ENCODE measurements around the gene NAT16.

DNA sequence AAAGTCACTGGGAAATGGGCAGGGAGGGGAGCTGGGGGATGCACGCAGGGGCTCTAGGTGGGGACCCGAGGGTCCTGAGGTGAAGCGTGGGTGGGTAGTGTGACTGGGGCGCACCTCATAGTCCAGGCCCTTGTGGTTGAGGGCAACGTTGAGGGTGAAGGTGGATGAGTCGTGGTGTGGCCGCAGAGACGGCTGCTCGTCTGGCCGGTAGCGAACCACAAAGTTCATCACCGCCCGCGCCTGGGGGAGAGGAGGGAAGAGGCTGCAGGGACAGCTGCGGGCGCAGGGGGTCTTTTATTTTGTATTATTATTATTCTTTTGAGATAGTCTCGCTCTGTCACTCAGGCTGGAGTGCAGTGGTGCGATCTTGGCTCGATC, 26.6 kb upstream of the NAT16 start:
- TF ChIP-seq EZH2 (IDR thresholded peaks at IDR 0.05; ENCODE audit: borderline replicate concordance, insufficient read depth, low read depth, low read length, poor library complexity, severe bottlenecking), result no peak
- TF ChIP-seq, protein P1, sequence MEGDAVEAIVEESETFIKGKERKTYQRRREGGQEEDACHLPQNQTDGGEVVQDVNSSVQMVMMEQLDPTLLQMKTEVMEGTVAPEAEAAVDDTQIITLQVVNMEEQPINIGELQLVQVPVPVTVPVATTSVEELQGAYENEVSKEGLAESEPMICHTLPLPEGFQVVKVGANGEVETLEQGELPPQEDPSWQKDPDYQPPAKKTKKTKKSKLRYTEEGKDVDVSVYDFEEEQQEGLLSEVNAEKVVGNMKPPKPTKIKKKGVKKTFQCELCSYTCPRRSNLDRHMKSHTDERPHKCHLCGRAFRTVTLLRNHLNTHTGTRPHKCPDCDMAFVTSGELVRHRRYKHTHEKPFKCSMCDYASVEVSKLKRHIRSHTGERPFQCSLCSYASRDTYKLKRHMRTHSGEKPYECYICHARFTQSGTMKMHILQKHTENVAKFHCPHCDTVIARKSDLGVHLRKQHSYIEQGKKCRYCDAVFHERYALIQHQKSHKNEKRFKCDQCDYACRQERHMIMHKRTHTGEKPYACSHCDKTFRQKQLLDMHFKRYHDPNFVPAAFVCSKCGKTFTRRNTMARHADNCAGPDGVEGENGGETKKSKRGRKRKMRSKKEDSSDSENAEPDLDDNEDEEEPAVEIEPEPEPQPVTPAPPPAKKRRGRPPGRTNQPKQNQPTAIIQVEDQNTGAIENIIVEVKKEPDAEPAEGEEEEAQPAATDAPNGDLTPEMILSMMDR (IDR thresholded peaks at IDR 0.05), result no peak

All from B cell (primary cell).